GM18873 (cell line): ENCODE measurements around the gene LKAAEAR1.

Experiments
- ATAC-seq: cut with Tn5 transposase; IDR thresholded peaks from one replicate; pipeline ENCODE4 v1.9.1; 2021; ENCODE audit warnings: mild to moderate bottlenecking, moderate library complexity, moderate number of reproducible peaks; ENCODE audit not compliant: unreplicated experiment, low FRiP score

Gene LKAAEAR1

GRCh38 chr20:64080813-64081623 is 3.2 kb downstream of the LKAAEAR1 start:
- ATAC-seq, result no peak

- no peak for ATAC-seq
These were observed 4.0 kb downstream of the LKAAEAR1 start, which contains the start of gene OPRL1 for GRCh38 chr20:64080013-64080812. Gene OPRL1 (plus strand): TSS chr20:64080082. CDS start chr20:64092721, 12,639 bp downstream.

GRCh38 chr20:64079273-64080012 is 4.8 kb downstream of the LKAAEAR1 start, which contains the start of gene RGS19:
Gene RGS19 (minus strand): TSS chr20:64079518. CDS start chr20:64076886, 2,632 bp downstream.
- ATAC-seq, result no peak

- ATAC-seq, result no peak
These were observed 5.3 kb downstream of the LKAAEAR1 start for GRCh38 chr20:64078934-64079272.

- no peak for ATAC-seq
These were observed 6.2 kb downstream of the LKAAEAR1 start for GRCh38 chr20:64077876-64078551.

GRCh38 chr20:64077541-64077875 is 6.7 kb downstream of the LKAAEAR1 start:
- no peak for ATAC-seq

- ATAC-seq, result no peak
These were observed 7.1 kb downstream of the LKAAEAR1 start for GRCh38 chr20:64077094-64077493.

- no peak for ATAC-seq
These were observed 7.9 kb downstream of the LKAAEAR1 start for GRCh38 chr20:64076061-64076997.

- no peak for ATAC-seq
These were observed 8.6 kb downstream of the LKAAEAR1 start for GRCh38 chr20:64075556-64075955.

GRCh38 chr20:64074963-64075362 is 9.2 kb downstream of the LKAAEAR1 start:
- no peak for ATAC-seq

GRCh38 chr20:64074184-64074789 is 9.9 kb downstream of the LKAAEAR1 start:
- no peak for ATAC-seq

GRCh38 chr20:64073476-64074183 is 10.6 kb downstream of the LKAAEAR1 start:
- no peak for ATAC-seq

GRCh38 chr20:64072498-64073063 is 11.6 kb downstream of the LKAAEAR1 start:
- ATAC-seq, result no peak

- ATAC-seq, result no peak
These were observed 12.6 kb downstream of the LKAAEAR1 start for GRCh38 chr20:64071341-64072332.

- no peak for ATAC-seq
These were observed 13.8 kb downstream of the LKAAEAR1 start for GRCh38 chr20:64070244-64070993.

- no peak for ATAC-seq
These were observed 14.5 kb downstream of the LKAAEAR1 start for GRCh38 chr20:64069614-64070243.
